ENCODE results near the gene CTDP1.

Gene CTDP1

GRCh38 chr18:79643054-79643984 lies 36.3 kb upstream of the CTDP1 start:
- in situ Hi-C loops (cut with HindIII; ENCODE audit: low sequenced_read_pairs) = no loop called here

DNA sequence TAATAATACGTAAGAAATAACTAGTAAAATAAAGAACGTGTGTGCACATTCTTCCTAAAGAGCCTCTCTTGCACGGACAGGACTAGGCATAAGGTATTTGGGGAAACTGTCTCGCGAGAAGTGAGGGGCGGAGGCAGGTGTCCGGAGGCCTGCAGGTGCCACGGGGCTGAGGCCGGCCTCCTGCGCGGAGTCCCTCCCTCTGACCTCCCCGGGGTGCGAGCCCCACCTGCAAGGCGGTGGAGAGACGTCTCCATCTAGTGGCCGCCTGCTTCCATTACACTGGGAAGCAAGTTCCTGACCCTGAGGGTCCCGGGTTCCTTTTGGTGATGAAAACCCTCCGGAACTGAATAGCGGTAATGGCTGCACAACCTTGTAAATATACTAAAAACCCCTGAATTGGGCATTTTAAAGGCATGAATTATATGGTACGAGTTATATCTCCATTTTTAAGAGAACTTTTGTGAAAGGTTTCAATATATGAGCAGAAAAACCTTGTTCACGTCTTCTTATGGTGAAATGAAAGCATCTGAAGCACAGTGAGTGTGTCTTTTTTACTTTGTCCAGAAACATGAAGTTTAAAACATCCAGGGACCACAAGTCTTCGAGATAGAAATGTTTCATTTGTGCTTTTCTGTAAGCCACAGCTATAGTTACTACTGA lies 35.5 kb upstream of the CTDP1 start:
- in situ Hi-C loops (cut with HindIII; ENCODE audit: low sequenced_read_pairs) = no loop called here

DNA sequence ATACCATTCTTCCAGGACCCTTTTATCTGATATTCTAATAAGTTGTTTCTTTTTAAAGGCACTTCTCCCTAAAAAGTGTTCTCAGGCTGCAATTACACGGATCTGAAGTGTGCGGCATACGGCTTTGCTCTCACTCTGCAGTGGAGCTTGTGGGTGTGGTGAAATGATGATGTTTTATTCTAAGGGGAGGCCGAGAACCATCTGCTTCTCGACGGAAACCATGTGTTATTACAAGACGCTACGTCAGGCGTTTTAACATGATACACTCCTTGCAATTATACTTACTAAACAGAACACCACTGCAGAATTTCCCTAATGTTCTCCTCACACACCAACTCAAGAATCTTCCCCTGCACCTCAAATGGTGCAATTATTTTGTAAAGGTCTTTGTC lies 34.9 kb upstream of the CTDP1 start:
- in situ Hi-C loops (cut with HindIII; ENCODE audit: low sequenced_read_pairs) = no loop called here

DNA sequence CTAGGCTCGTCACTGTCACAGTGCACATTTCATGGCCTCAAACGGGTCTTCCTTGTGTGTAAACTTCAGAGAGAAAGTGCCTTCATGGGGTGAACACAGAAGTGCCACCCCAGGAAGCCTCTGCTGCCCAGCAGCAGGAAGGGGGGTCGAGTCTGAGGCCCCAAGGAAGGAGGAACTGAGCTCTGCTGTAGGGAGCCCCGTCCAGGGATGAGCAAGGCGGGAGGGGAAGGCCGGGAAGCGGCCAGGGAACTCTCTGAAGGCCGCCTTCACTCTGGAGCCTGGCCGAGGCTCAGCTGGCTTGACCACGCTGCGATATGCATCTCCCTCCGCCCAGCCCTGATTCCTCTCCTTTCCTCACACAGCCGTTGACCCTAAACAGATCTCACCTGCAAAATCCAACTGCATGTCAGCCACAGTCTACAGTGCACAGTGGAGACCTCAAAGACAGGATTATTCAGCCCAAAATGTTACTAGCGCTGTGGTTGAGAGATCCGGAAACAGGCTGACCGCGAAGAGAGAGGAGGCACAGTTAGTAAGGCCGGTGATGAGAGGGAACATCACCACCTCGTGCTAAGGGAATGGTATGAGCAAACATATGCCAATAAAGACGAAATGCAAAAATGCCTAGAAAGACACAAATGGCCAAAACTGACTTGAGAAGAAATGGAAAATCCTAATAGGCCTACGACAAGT lies 34.2 kb upstream of the CTDP1 start:
- in situ Hi-C loops (cut with HindIII; ENCODE audit: low sequenced_read_pairs) = no loop called here

GRCh38 chr18:79647307-79647706 lies 32.3 kb upstream of the CTDP1 start:
- in situ Hi-C loops (cut with HindIII; ENCODE audit: low sequenced_read_pairs) = no loop called here

DNA sequence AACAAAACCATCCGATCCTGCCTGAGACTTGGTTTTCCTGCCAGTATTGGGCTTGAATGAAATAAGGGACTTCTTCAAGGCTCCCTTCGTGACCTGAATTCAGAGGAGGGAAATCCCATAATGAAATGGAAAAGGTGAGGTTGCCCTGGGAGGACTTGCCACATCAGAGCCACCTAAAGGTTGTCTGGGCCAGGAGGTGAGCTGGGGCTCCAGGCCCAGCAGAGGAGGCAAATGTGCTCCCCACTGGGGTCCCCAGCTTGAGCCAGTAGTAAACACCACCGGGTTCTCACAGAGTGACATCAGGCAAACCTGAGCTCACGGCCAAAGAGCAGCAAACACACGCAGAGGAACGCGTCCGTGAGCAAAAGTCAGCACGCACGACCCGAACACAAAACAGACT lies 28.6 kb upstream of the CTDP1 start:
- in situ Hi-C loops (cut with HindIII; ENCODE audit: low sequenced_read_pairs) = no loop called here

DNA sequence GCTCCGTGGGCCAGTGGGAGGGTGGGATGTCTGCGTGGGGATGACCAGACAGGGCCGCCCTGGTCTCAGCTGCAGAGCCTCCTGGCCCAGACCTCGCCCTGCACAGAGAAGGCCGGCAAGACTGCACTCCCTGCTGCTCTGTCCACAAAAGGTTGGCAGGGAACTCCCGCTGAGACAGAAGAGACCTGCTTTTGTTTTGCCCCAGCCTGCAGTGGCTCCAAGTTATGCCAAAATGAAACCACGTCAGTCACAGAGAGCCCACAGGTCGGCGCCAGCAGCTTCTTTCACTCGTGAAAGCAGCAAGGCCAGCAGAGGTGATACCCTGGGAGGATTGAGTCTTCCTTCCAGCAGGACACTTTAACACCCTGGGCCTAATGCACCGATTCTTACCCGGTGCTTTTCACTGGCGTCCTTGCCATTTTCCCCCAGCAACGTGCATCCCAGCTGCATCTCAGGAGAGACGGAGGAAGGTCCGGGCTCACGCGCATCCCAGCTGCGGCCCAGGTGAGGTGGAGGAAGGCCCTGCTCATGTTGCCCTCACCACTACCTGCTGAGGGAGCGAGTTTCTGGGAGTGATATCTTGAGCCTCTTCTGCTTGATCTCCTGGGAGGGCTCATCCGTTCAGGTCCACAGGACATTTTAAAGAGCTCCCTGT lies 22.1 kb upstream of the CTDP1 start:
- in situ Hi-C loops (cut with HindIII; ENCODE audit: low sequenced_read_pairs) = no loop called here

DNA sequence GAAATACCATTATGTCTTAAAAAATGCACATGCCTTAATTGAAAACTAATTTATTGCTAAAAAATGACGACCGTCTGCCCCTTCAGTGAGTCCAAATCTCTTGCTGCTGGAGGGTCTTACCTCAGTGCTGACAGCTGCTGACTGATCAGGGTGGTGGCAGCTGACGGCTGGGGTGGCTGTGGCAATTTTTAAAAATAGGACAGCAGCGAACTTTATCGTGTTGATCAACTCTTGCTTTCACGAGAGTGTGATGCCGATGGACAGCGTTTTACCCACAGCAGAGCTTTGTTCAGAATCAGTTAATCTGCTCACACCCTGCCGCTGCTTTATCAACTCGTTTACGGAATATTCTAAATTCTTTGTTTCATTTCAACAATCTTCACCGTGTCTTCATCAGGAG lies 21.2 kb upstream of the CTDP1 start:
- in situ Hi-C loops (cut with HindIII; ENCODE audit: low sequenced_read_pairs) = no loop called here

DNA sequence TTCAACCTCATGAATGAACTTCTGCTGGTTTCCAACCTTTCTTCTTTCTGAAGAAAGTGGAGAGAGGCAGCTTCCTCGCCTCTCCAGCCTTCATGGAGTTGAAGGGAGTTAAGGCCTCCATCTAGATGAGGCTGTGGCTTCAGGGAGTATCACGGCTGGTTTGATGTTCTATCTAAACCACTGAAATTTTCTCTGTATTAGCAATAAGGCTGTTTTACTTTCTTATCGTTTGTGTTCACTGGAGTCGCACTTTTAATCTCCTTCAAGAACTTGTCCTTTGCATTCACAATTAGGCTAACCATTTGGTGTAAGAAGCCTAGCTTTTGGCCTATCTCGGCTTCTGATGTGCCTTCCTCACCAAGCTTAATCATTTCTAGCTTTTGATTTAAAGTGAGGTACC lies 19.9 kb upstream of the CTDP1 start:
- in situ Hi-C loops (cut with HindIII; ENCODE audit: low sequenced_read_pairs) = no loop called here

DNA sequence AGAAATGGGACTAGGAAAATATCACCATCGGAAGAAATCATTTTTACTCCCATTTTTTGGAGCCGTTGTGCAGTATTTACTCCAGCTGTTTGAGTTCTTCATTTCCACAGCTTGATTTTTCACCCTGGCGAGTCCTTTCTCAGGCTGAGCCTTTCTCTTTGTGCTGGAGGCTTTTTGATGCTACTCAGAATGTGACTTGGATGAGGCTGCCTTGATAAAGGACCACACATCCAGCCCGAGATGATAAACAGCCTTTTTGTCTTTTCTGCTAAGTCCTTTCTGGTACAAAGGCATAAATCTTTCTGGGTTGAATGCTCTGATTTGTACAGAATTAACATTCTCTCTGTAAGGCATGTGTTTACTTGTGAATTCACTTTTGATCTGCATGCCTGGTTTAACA lies 17.6 kb upstream of the CTDP1 start:
- in situ Hi-C loops (cut with HindIII; ENCODE audit: low sequenced_read_pairs) = no loop called here

DNA sequence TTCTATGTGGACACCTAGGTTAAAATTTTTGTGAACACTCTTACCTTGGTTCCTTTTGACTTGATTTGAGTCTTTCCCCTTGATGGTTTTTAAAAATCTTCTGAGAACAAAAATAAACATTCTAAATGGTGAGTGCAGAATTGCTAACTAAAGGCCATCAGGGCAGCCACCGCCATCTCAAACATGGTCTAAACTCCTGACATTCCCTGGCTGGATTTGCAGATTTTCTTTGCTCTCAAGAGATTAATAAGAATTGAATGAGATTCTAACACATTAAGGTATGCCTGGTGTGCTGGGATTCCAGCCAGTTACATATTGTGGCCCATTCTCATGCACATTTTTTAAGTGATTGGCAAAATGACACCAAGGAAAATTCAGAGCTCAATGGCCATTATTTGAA lies 17.2 kb upstream of the CTDP1 start:
- in situ Hi-C loops (cut with HindIII; ENCODE audit: low sequenced_read_pairs) = no loop called here

DNA sequence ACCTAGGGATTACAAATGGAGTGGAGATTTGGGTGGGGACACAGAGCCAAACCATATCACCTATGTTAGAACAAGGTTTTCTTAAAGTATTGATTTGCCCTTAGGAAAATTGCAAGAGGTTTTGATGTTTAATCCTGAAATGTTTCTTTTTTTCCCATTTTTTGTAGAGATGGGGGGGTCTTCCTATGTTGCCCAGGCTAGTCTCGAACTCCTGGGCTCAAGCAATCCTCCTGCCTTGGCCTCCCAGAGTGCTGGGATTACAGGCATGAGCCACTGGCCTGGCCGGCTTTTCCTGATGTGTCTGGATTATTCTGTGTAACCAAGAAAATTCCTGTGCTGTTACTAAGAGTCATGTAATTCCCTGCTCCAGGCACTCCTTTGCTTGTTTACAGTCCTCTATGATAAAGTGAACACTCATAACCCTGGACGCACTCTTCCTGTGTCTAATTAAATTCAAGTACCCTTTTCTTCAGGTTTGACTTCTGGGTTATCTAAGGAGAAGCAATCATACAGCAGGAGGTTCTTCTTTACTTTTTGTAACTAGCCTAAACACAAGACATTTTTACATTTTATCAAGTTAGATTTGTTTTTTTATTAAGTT lies 15.0 kb upstream of the CTDP1 start:
- in situ Hi-C loops (cut with HindIII; ENCODE audit: low sequenced_read_pairs) = no loop called here

DNA sequence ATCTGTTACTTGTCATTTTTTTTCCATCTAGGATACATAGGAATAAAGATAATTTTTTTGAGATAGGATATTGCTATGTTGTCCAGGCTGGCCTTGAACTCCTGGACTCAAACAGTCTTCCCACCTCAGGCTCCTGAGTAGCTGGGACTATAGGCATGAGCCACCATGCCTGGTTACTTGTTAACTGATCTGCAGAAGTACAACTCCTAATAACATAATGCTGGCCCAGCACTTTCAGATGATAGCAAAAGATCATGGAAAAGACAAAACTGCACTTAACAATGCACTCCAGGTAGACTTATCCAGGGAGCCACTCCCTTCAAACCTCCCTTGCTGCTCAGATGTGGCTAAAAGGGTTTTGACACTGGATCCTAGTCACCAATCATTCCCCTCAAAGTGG lies 11.4 kb upstream of the CTDP1 start:
- in situ Hi-C loops (cut with HindIII; ENCODE audit: low sequenced_read_pairs) = no loop called here

- in situ Hi-C loops (cut with HindIII; ENCODE audit: low sequenced_read_pairs) = no loop called here
Measured at GRCh38 chr18:79672490-79673276, 6.9 kb upstream of the CTDP1 start.

- in situ Hi-C loops (cut with HindIII; ENCODE audit: low sequenced_read_pairs) = no loop called here
Measured at GRCh38 chr18:79677221-79677620, 2.4 kb upstream of the CTDP1 start.

GRCh38 chr18:79677840-79678239 lies 1.8 kb upstream of the CTDP1 start:
- in situ Hi-C loops (cut with HindIII; ENCODE audit: low sequenced_read_pairs) = no loop called here

DNA sequence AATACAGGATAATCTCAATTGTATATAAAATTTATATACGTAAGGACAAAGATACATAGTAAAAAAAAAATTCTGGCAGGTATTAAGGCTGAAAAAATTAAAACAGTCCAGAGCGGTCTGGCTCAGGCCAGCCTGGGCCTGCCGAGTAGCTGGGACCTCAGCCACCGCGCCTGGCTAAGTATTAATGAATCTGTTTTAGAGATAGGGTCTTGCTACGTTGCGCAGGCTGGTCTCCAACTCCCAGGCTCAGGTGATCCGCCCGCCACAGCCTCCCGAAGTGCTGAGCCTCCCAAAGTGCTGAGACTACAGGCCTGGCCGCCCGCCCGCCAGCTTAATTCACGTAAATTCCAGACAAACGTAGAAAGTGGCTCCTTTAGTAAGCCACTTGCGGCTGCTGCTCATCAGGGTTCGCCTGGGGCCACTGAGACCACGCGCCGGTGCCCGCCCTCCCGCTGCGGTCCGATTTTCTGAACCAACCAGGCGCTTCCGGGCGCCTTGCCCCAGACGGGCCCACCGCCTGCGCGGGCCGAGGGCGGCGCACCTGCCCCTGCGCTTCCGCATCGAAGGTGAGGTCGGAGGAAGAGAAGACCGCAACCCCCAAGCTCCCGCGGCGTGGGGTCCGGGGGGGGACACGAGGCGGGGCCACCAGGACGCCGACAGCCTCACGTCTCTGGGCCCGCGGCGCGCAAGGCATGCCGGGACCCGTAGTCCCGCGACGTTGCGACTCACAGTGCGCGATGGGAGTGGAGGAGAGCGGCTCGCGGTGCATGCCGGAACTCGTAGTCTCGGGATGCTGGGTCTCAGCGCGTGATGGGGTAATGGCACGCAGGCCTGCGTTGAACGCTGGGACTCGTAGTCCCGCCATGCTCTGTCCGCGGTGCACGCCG lies 695 bp upstream of the CTDP1 start:
- in situ Hi-C loops (cut with HindIII; ENCODE audit: low sequenced_read_pairs) = no loop called here

- in situ Hi-C loops (cut with HindIII; ENCODE audit: low sequenced_read_pairs) = no loop called here
Measured at GRCh38 chr18:79680100-79680879, 687 bp downstream of the CTDP1 start.

All from DLD1 (cell line).